ENCODE results near the gene ATP6AP2.
A peak's percentile ranks its signal among the peaks of the same experiment; 100 is the strongest.

ATP6AP2 gene

GRCh38 chrX:40542972-40543371 is 37.8 kb upstream of the ATP6AP2 start:
- H3K4me3 ChIP-seq (replicated peaks in 1 of 2; ENCODE audit: low read depth in 2 of 2, low read length in 2 of 2), result no peak overlapping the region
- DNase-seq (ENCODE audit: low read depth in 2 of 2), result no peak
- no peak for TF ChIP-seq CTCF (IDR thresholded peaks at IDR 0.05; ENCODE audit: low read depth, low read length)

- peak; percentile 64 for TF ChIP-seq CTCF (IDR thresholded peaks at IDR 0.05; ENCODE audit: low read depth, low read length)
- peak; percentile 55 to 65 for DNase-seq (ENCODE audit: low read depth in 2 of 2)
- H3K4me3 ChIP-seq (replicated peaks in 1 of 2; ENCODE audit: low read depth in 2 of 2, low read length in 2 of 2), result no peak overlapping the region
Measured at GRCh38 chrX:40543661-40544328, 37.0 kb upstream of the ATP6AP2 start.

- no peak for TF ChIP-seq CTCF (IDR thresholded peaks at IDR 0.05; ENCODE audit: low read depth, low read length)
- peak; percentile 7 to 15 for DNase-seq (ENCODE audit: low read depth in 2 of 2)
- no peak overlapping the region for H3K4me3 ChIP-seq (replicated peaks in 1 of 2; ENCODE audit: low read depth in 2 of 2, low read length in 2 of 2)
Measured at GRCh38 chrX:40544343-40545266, 36.2 kb upstream of the ATP6AP2 start.

GRCh38 chrX:40546870-40547269 is 33.9 kb upstream of the ATP6AP2 start:
- TF ChIP-seq CTCF (IDR thresholded peaks at IDR 0.05; ENCODE audit: low read depth, low read length), result no peak
- no peak overlapping the region for H3K4me3 ChIP-seq (replicated peaks in 1 of 2; ENCODE audit: low read depth in 2 of 2, low read length in 2 of 2)
- no peak for DNase-seq (ENCODE audit: low read depth in 2 of 2)

GRCh38 chrX:40550066-40550465 is 30.7 kb upstream of the ATP6AP2 start:
- no peak overlapping the region for H3K4me3 ChIP-seq (replicated peaks in 1 of 2; ENCODE audit: low read depth in 2 of 2, low read length in 2 of 2)
- no peak for DNase-seq (ENCODE audit: low read depth in 2 of 2)
- no peak for TF ChIP-seq CTCF (IDR thresholded peaks at IDR 0.05; ENCODE audit: low read depth, low read length)

- no peak for TF ChIP-seq CTCF (IDR thresholded peaks at IDR 0.05; ENCODE audit: low read depth, low read length)
Measured at GRCh38 chrX:40552768-40553167, 28.0 kb upstream of the ATP6AP2 start.

More at GRCh38 chrX:40552768-40553167, 28.0 kb upstream of the ATP6AP2 start:
- peak in 1 of 2 donors; percentile 8 for DNase-seq (ENCODE audit: low read depth in 2 of 2)
- H3K4me3 ChIP-seq (replicated peaks in 1 of 2; ENCODE audit: low read depth in 2 of 2, low read length in 2 of 2), result no peak overlapping the region

Data from cardiac fibroblast (primary cell).